Measurements from ENCODE around the gene CLIP1. TPM values are rescaled to one million over a fixed set of nuclear protein-coding genes. Genes with fewer than 3 reads are reported as not detected.

Gene CLIP1
- total and polyA plus RNA-seq, 2 of the 8 experiments (the other 6 are each of a cell fraction or from before 2014, with no cell fraction given) = 19.0 to 27.6 TPM

DNA sequence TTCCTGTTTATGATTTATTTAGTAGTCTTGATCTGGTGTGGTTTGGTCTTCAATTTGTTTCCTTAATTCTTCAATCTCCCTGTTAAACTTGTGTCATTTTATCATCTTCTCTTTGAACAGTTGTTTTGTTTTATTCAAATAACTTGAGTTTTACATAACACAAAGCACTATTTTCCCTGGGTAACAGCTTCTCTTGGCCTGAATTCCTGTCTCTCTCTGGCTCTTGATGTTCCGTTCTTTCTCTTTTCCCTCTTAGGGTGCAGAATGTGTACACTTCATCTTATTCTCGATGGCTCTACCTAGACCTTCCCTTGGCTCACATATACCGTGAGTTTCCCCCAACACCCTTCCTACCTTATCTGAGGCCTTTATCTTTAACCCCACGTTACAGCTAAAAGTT is 119.4 kb downstream of the CLIP1 start:
- Histone ChIP-seq H3K18ac (ENCODE audit: extremely low read depth, low read length) (no peak overlapping the region), H3K36me3 (ENCODE audit: control insufficient read depth in 2 of 4, insufficient read depth in 4 of 4, low read length in 3 of 4) (no peaks in the 10 kb centered on the region), H3K27me3 (replicated peaks in 1 of 4; ENCODE audit: control insufficient read depth in 3 of 4, extremely low read depth in 1 of 4, insufficient read depth in 3 of 4, low read length in 3 of 4) (no peaks in the 10 kb centered on the region), H4K91ac (replicated peaks; ENCODE audit: insufficient read length, low read length) (no peak overlapping the region), H3K9ac (replicated peaks in 1 of 4; ENCODE audit: extremely low read depth in 1 of 4, low read depth in 3 of 4, low read length in 3 of 4) (no peak overlapping the region), H3K4me2 (ENCODE audit: insufficient read depth in 1 of 2, low read depth in 2 of 2, low read length in 2 of 2) (no peak overlapping the region), H3K4me1 (replicated peaks in 1 of 4; ENCODE audit: control insufficient read depth in 3 of 4, insufficient read depth in 4 of 4, low read length in 3 of 4) (peaks cover 0 to 2% (median 0%) of the 10 kb centered on the region in 4 experiments; a peak in 1 of 7 replicates), H2AFZ (ENCODE audit: low read length) (no peak overlapping the region), H3K4ac (replicated peaks; ENCODE audit: insufficient read length, low read depth, low read length) (no peak overlapping the region), H3K9me3 (ENCODE audit: insufficient read depth in 2 of 2, low read depth in 1 of 2, low read length in 1 of 2) (no peaks in the 10 kb centered on the region), H3K4me3 (ENCODE audit: extremely low read depth in 1 of 4, insufficient read depth in 2 of 4, low read depth in 3 of 4, low read length in 4 of 4) (no peak overlapping the region), H3K14ac (ENCODE audit: insufficient read length) (no peak overlapping the region), H3K56ac (replicated peaks; ENCODE audit: insufficient read length, low read depth, low read length) (no peak overlapping the region), H2BK5ac (ENCODE audit: low read depth, low read length) (no peak overlapping the region; the same call in 1 of the 2 replicates), H3K79me1 (ENCODE audit: low read depth, low read length) (no peaks in the 10 kb centered on the region), H2BK15ac (ENCODE audit: low read length) (no peak overlapping the region), H4K5ac (ENCODE audit: insufficient read length, low read depth, low read length) (no peak overlapping the region), H3K23me2 (ENCODE audit: low read depth, low read length) (no peaks in the 10 kb centered on the region), H4K20me1 (replicated peaks in 1 of 2; ENCODE audit: control insufficient read depth in 1 of 2, insufficient read depth in 2 of 2, low read length in 2 of 2) (no peaks in the 10 kb centered on the region), H3K27ac (ENCODE audit: low read depth, low read length) (no peak overlapping the region), H4K8ac (ENCODE audit: extremely low read depth, insufficient read depth, low read length) (no peak overlapping the region), H2BK120ac (replicated peaks; ENCODE audit: low read depth, low read length) (no peak overlapping the region), H3K79me2 (ENCODE audit: control insufficient read depth in 1 of 2, insufficient read depth in 2 of 2, low read length in 2 of 2) (no peaks in the 10 kb centered on the region), H2BK20ac (ENCODE audit: low read length) (no peak overlapping the region), H2BK12ac (ENCODE audit: low read depth, low read length) (no peak overlapping the region), H3K23ac (ENCODE audit: insufficient read length) (no peak overlapping the region), H2AK5ac (ENCODE audit: low read depth, low read length) (no peak overlapping the region)
- DNase-seq (ENCODE audit: low read depth in 1 of 2, low spot score in 2 of 2) (no peak), FAIRE-seq (no peak)
- ChIA-PET CTCF (ENCODE audit: partially characterized antibody) (interaction anchor here (1.7 to 2.3 kb wide), 2 partner anchors 10 to 32 kb away, joined by 6 to 8 read pairs; no protein-coding TSS in a partner anchor), POLR2A (ENCODE audit: partially characterized antibody) (no interaction called here)
- WGBS, 2 experiments (ENCODE audit: extremely low coverage in 1 of 2, insufficient coverage in 1 of 2, insufficient read length in 1 of 2, insufficient replicate concordance in 2 of 2, low coverage in 1 of 2, low lambda C conversion rate in 2 of 2, missing lambda C conversion rate in 1 of 2) = 76% methylated on average over 4 of the region's 4 CpGs; no CpG with 5 or more reads in 1 of the 2 experiments
- no peak for TF ChIP-seq CHD1 (IDR thresholded peaks at IDR 0.05; ENCODE audit: low read depth, low read length)
- TF ChIP-seq CEBPB (IDR thresholded peaks at IDR 0.05; ENCODE audit: low read depth, low read length) = no peak
- no peak for TF ChIP-seq RNF2 (IDR thresholded peaks at IDR 0.05; ENCODE audit: borderline replicate concordance, low read depth, low read length, missing control alignments, poor library complexity, severe bottlenecking)
- TF ChIP-seq TAF1 (IDR thresholded peaks at IDR 0.05; ENCODE audit: low read depth, low read length) = no peak

Measured in H1 (cell line).